ENCODE data around the gene DSCAM. TPM values are rescaled to one million over a fixed set of nuclear protein-coding genes. Genes with fewer than 3 reads are reported as not detected.

Gene DSCAM
- polyA plus RNA-seq, 1 experiment, result 0.10 TPM

DNA sequence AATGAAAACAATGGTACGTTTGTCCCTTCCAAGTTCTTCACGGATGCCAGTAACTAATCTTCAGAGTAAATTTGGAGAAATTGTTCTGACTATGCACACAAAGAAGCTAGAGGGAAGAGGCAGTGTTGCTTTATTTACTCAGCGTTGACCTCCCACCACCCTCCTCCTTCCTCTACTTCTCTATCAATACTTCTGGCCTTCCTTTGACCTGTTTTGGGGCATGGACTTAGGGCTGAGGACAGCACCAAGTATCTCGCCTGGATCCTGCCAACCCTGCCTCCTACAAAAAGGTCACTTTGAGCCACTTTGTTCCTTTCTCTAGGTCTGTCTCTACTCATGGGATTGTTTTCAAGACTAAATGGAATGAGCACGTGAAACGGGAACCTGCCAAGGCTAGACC, 282.6 kb downstream of the DSCAM start:
- TF ChIP-seq, protein P1, sequence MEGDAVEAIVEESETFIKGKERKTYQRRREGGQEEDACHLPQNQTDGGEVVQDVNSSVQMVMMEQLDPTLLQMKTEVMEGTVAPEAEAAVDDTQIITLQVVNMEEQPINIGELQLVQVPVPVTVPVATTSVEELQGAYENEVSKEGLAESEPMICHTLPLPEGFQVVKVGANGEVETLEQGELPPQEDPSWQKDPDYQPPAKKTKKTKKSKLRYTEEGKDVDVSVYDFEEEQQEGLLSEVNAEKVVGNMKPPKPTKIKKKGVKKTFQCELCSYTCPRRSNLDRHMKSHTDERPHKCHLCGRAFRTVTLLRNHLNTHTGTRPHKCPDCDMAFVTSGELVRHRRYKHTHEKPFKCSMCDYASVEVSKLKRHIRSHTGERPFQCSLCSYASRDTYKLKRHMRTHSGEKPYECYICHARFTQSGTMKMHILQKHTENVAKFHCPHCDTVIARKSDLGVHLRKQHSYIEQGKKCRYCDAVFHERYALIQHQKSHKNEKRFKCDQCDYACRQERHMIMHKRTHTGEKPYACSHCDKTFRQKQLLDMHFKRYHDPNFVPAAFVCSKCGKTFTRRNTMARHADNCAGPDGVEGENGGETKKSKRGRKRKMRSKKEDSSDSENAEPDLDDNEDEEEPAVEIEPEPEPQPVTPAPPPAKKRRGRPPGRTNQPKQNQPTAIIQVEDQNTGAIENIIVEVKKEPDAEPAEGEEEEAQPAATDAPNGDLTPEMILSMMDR (IDR thresholded peaks at IDR 0.05; ENCODE audit: insufficient read depth, low read depth, low read length), result no peak
- Histone ChIP-seq H3K36me3 (ENCODE audit: control insufficient read depth, insufficient read depth, low read length) (no peaks in the 10 kb centered on the region), H3K27me3 (ENCODE audit: control insufficient read depth, insufficient read depth, low read length) (no peaks in the 10 kb centered on the region), H3K4me3 (ENCODE audit: low read depth, low read length) (no peak overlapping the region)
- ChIA-PET CTCF (no interaction called here), POLR2A (no interaction called here)
- no peak for DNase-seq (ENCODE audit: low read depth)

DNA sequence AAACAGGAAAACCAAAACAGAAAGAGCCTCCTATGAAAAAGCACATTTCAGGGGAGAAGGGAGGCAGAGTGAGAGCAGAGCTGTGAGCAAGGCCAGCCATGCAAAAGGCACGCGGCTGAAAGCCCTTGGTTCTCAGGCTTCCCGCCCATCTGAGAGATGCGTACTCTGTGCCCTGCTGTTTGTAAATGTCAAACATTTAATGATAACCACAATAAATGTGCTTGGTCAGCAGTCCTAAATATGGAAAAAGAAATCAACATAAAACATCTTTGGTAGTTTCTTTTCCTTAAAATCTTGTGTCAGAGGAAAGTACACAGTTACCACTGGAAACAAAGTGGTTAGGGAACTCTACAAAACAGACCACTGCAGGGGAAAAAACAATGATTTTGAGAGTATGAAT, 283.1 kb downstream of the DSCAM start:
- TF ChIP-seq, protein P1 (IDR thresholded peaks at IDR 0.05; ENCODE audit: insufficient read depth, low read depth, low read length), result no peak
- Histone ChIP-seq H3K27me3 (ENCODE audit: control insufficient read depth, insufficient read depth, low read length) (no peaks in the 10 kb centered on the region), H3K4me3 (ENCODE audit: low read depth, low read length) (no peak overlapping the region), H3K36me3 (ENCODE audit: control insufficient read depth, insufficient read depth, low read length) (no peaks in the 10 kb centered on the region)
- ChIA-PET POLR2A (no interaction called here), CTCF (no interaction called here)
- no peak for DNase-seq (ENCODE audit: low read depth)

DNA sequence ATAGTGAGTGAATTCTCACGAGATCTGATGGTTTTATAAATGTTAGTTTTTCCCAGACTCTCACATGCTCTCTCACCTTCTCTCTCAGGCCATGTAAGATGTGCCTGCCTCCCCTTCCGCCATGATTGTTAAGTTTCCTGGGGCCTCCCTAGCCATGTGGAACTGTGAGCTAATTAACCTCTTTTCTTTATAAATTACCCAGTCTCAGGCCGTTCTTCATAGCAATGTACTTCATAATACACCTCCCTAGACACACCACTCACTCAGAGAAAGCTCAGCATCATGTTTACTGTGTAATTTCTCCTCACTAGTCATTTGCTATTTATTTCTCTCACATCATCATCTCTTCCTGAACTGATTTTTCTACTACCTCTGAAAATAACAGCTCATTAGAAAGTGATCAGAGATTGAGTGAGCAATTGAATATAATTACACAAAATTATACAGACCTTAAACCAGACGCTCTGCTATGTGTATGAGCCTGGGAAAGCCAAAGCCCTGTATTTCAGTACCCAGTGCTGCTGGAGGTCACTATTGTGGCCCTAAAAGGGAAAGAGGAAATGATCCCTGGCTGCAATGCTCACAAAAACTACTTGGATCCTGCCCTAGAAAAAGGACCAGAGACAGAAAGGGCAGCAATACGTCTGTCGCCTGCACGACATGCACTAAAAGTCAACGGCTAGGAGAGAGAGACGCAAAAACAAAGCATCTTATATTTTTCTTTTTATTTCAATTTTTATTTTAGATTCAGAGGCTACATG, 284.5 kb downstream of the DSCAM start:
- H3K36me3 ChIP-seq (ENCODE audit: control insufficient read depth, insufficient read depth, low read length), result no peaks in the 10 kb centered on the region
- DNase-seq (ENCODE audit: low read depth), result no peak
- H3K4me3 ChIP-seq (ENCODE audit: low read depth, low read length), result no peak overlapping the region
- TF ChIP-seq, protein P1 (IDR thresholded peaks at IDR 0.05; ENCODE audit: insufficient read depth, low read depth, low read length), result no peak
- H3K27me3 ChIP-seq (ENCODE audit: control insufficient read depth, insufficient read depth, low read length), result no peaks in the 10 kb centered on the region
- POLR2A ChIA-PET, result no interaction called here
- CTCF ChIA-PET, result no interaction called here

DNA sequence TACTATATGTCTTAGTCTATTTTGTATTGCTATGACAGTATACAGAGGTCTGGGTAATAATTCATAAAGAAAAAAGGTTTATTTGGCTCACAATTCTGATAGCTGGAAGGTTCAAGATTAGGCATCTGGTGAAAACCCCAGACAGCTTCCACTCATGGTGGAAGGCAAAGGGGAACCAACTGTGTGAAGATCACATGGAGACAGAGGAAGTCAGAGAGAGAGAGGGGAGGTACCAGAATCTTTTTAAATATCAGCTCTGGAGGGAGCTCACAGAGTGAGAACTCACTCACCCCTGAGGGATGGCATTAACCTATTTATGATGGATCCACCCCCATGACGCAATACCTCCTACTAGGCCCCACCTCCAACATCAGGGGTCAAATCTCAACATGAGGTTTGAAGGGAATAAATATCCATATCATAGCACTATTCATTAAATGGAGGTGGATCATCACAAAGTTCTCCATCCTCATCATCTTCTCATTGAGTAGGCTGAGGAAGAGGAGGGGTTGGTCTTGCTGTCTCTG, 290.5 kb downstream of the DSCAM start:
- POLR2A ChIA-PET, result no interaction called here
- TF ChIP-seq, protein P1 (IDR thresholded peaks at IDR 0.05; ENCODE audit: insufficient read depth, low read depth, low read length), result no peak
- no peak for DNase-seq (ENCODE audit: low read depth)
- CTCF ChIA-PET, result no interaction called here
- H3K27me3 ChIP-seq (ENCODE audit: control insufficient read depth, insufficient read depth, low read length), result no peaks in the 10 kb centered on the region
- H3K36me3 ChIP-seq (ENCODE audit: control insufficient read depth, insufficient read depth, low read length), result no peaks in the 10 kb centered on the region
- no peak overlapping the region for H3K4me3 ChIP-seq (ENCODE audit: low read depth, low read length)

DNA sequence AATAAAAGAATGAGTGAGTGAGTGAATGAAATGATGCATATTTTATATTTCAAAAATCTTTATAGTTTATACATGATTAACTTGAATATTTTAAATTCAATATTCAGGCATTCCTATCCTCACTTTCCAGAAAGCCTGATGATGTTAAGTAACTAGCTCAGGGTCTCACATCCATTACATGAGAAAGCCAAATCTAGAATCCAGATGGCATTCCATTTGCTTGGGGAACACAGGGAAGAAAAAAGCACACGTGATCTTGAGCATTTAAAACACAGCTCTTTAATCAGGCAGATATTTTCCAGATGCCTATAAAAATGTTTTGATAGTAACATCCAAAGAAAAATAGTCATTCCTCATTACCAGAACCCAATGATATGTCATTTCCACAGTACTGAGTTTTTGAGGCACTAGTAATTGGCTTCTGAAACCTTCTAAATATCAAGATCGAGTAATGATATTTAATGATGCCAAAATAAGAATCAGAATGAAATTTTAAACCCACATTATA, 291.9 kb downstream of the DSCAM start:
- ChIA-PET CTCF (no interaction called here), POLR2A (no interaction called here)
- no peaks in the 10 kb centered on the region for H3K27me3 ChIP-seq (ENCODE audit: control insufficient read depth, insufficient read depth, low read length)
- H3K36me3 ChIP-seq (ENCODE audit: control insufficient read depth, insufficient read depth, low read length), result no peaks in the 10 kb centered on the region
- H3K4me3 ChIP-seq (ENCODE audit: low read depth, low read length), result no peak overlapping the region
- DNase-seq (ENCODE audit: low read depth), result no peak
- TF ChIP-seq, protein P1 (IDR thresholded peaks at IDR 0.05; ENCODE audit: insufficient read depth, low read depth, low read length), result no peak
